Activated naive CD8-positive, alpha-beta T cell (primary cell): ENCODE measurements around the gene ZNF860.
"Not testable (repeated sequence)": the region's sequence is repeated elsewhere in the genome, so short reads cannot be mapped to it uniquely, and the experiment has no call there.

Experiments
- H3K27ac Mint-ChIP-seq: one replicate; pipeline ENCODE4 v1.8.0; 2021; ENCODE audit warnings: mixed read lengths
- H3K27me3 Mint-ChIP-seq: one replicate; pipeline ENCODE4 v1.8.0; 2021; ENCODE audit warnings: mixed read lengths
- H3K36me3 Mint-ChIP-seq: one replicate; pipeline ENCODE4 v1.8.0; 2021; ENCODE audit warnings: mixed read lengths
- H3K4me1 Mint-ChIP-seq: one replicate; pipeline ENCODE4 v1.8.0; 2021; ENCODE audit warnings: low read depth, mixed read lengths
- H3K4me3 Mint-ChIP-seq: one replicate; pipeline ENCODE4 v1.8.0; 2021; ENCODE audit warnings: mild to moderate bottlenecking, mixed read lengths
- H3K9me3 Mint-ChIP-seq: one replicate; pipeline ENCODE4 v1.8.0; 2021; ENCODE audit warnings: low read depth, mixed read lengths

Gene ZNF860

GRCh38 chr3:31974471-31974870 lies 7.1 kb upstream of the ZNF860 start:
- H3K36me3 Mint-ChIP-seq, result no peaks in the 10 kb centered on the region
- no peak overlapping the region for H3K4me3 Mint-ChIP-seq
- H3K9me3 Mint-ChIP-seq, result no peaks in the 10 kb centered on the region
- peaks cover 26% of the 10 kb centered on the region for H3K27me3 Mint-ChIP-seq
- H3K4me1 Mint-ChIP-seq, result peaks cover 12% of the 10 kb centered on the region
- H3K27ac Mint-ChIP-seq, result no peak overlapping the region

DNA sequence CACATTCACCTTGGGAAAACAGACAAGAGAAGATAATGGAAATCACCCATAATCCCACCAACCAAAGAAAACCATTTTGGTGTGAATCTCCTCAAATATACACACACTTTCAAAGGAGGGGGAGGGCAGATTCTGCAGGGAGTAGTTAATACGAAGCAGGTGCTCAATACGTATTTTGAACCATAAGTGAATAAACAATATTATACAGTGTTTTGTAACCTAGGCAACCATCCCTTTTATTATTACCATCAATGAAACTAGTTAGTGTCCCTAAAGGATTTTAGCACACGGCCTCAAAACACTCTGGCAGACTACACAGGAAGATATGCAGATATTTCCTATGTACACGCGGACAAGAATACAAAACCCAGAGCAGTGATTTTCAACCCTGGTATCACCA lies 6.6 kb upstream of the ZNF860 start:
- Mint-ChIP-seq H3K4me1 (peaks cover 15% of the 10 kb centered on the region), H3K27ac (no peak overlapping the region), H3K4me3 (no peak overlapping the region), H3K36me3 (no peaks in the 10 kb centered on the region), H3K9me3 (no peaks in the 10 kb centered on the region), H3K27me3 (peaks cover 29% of the 10 kb centered on the region)

GRCh38 chr3:31976302-31976701 lies 5.2 kb upstream of the ZNF860 start:
- Mint-ChIP-seq H3K9me3 (no peaks in the 10 kb centered on the region), H3K36me3 (no peaks in the 10 kb centered on the region), H3K27me3 (peaks cover 29% of the 10 kb centered on the region), H3K27ac (no peak overlapping the region), H3K4me3 (no peak overlapping the region), H3K4me1 (peaks cover 15% of the 10 kb centered on the region)

GRCh38 chr3:31977736-31978135 lies 3.8 kb upstream of the ZNF860 start:
- Mint-ChIP-seq H3K4me1 (peaks cover 15% of the 10 kb centered on the region), H3K9me3 (no peaks in the 10 kb centered on the region), H3K36me3 (no peaks in the 10 kb centered on the region), H3K27me3 (peaks cover 33% of the 10 kb centered on the region), H3K27ac (no peak overlapping the region), H3K4me3 (no peak overlapping the region)

GRCh38 chr3:31978553-31978952 lies 3.0 kb upstream of the ZNF860 start:
- Mint-ChIP-seq H3K4me3 (peak overlapping the region; percentile 4), H3K4me1 (peaks cover 15% of the 10 kb centered on the region), H3K9me3 (no peaks in the 10 kb centered on the region), H3K36me3 (no peaks in the 10 kb centered on the region), H3K27ac (peak overlapping the region; percentile 43), H3K27me3 (peaks cover 33% of the 10 kb centered on the region)

DNA sequence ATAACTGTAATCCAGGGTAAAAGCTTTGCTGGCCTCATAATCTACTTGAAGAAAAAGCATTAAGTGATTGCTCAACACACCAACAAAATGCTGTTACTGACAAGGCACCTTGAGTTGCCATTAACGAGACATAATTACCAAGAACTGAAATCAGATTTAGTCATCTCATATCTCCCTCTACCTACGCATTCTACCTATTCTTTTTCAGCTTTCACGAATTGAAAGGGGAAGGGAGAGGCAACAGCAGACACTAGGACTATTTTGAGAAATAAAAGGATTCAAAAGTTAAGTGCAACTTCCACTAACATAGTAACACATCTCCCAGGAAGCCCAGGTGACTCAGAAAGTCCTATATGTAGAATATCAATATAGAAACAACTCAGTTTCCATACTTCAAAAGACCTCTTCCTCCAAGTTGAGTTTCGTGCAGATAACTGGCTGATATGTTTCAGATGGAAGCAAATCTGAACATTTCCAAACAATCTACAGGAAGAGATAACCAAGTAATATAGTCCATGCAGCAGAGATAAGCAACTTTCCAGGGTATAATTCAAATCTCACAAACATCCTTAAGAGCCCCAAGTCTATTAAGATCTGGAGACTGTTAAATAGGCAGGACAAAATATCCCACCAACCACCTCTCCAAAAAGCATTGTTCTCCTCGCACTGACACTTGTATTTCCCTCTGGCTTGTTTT lies 2.4 kb upstream of the ZNF860 start:
- peaks cover 33% of the 10 kb centered on the region for H3K27me3 Mint-ChIP-seq

DNA sequence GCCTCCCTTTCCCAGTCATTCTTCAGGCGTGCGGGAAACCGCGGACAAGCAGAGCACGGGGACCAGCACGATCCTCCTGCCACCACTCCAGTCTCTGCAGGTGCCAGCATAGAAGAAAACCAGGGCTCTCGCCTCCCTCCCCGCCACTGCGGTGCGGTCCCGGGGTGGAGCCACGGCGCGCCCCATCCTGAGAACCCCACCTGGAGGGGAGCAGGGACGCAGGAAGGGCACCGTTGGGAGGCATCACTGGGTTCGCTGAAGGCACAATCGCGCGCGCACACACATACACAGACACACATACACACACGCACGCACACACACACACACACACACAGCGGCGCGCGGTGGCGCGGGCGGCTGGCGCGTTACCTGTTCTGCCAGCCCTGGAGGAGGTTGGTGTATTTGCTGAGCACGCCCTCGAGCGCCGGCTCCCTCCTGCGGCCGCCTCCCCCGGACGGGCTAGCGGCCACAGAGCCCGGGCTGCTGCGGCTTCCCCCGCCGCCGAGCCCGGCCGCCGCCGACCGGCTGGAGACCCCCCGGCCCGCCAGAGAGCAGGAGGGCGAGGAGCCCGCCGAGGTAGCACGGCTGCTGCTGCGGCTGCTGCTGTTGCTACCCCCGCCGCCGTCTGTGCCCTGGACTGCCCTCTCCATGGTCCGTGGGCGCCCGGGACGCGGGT lies 882 bp upstream of the ZNF860 start:
- H3K9me3 Mint-ChIP-seq, result no peaks in the 10 kb centered on the region
- H3K27me3 Mint-ChIP-seq, result peaks cover 28% of the 10 kb centered on the region
- H3K4me1 Mint-ChIP-seq, result peaks cover 15% of the 10 kb centered on the region

More for the DNA sequence above, 2.4 kb upstream of the ZNF860 start:
- H3K4me3 Mint-ChIP-seq, result peak overlapping the region; percentile 85
- H3K9me3 Mint-ChIP-seq, result no peaks in the 10 kb centered on the region
- H3K4me1 Mint-ChIP-seq, result peaks cover 15% of the 10 kb centered on the region
- H3K27ac Mint-ChIP-seq, result peak overlapping the region; percentile 65
- no peaks in the 10 kb centered on the region for H3K36me3 Mint-ChIP-seq

DNA sequence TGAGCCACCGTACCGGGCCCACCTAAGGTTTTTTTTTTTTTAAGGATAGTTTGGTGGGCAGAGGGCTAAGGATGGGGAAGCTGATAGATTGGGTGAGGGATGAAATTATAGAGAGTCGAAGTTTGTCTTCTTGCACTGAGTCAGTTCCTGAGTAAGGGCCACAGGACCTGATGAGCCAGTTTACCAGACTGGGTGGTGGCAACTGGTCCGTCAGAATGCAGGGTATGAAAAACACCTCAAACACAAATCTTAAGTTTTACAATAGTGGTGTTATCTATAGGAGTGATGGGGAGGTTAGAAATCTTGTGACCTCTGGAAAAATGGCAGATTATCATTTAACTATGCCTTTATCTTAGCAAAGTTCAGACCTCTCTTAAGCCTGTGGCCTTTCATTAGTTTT lies 2.8 kb downstream of the ZNF860 start:
- no peaks in the 10 kb centered on the region for H3K9me3 Mint-ChIP-seq
- peaks cover 8% of the 10 kb centered on the region for H3K27me3 Mint-ChIP-seq
- H3K4me1 Mint-ChIP-seq, result peaks cover 4% of the 10 kb centered on the region
- no peak overlapping the region for H3K27ac Mint-ChIP-seq
- H3K4me3 Mint-ChIP-seq, result no peak overlapping the region
- peaks cover 2% of the 10 kb centered on the region for H3K36me3 Mint-ChIP-seq

More for the DNA sequence above, 882 bp upstream of the ZNF860 start:
- no peaks in the 10 kb centered on the region for H3K36me3 Mint-ChIP-seq
- peak overlapping the region; percentile 86 for H3K4me3 Mint-ChIP-seq
- H3K27ac Mint-ChIP-seq, result peak overlapping the region; percentile 41

DNA sequence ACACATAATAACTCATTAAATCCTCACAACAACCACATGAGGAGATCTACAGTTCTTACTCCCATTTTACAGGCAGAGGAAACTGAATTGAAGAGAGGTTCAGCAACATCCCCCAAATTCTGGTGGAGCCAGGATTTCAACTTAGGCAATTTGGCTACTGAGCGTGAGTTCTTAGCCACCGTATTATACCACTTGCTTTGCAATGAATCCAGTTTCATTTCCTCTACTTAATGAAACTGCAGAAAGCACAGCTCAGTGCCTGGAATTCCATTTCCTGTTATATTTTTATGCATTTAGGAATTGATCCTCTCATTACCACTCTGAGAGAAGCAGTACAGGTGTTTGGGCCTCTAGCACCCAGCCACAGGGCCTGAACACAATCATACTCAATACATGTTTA lies 4.3 kb downstream of the ZNF860 start:
- no peaks in the 10 kb centered on the region for H3K9me3 Mint-ChIP-seq
- no peak overlapping the region for H3K27ac Mint-ChIP-seq
- peaks cover 2% of the 10 kb centered on the region for H3K36me3 Mint-ChIP-seq
- H3K4me3 Mint-ChIP-seq, result no peak overlapping the region
- peaks cover 4% of the 10 kb centered on the region for H3K27me3 Mint-ChIP-seq
- H3K4me1 Mint-ChIP-seq, result no peaks in the 10 kb centered on the region

GRCh38 chr3:31988271-31988670 lies 6.7 kb downstream of the ZNF860 start:
- peaks cover 2% of the 10 kb centered on the region for H3K36me3 Mint-ChIP-seq
- H3K9me3 Mint-ChIP-seq, result no peaks in the 10 kb centered on the region
- H3K27ac Mint-ChIP-seq, result no peak overlapping the region
- no peak overlapping the region for H3K4me3 Mint-ChIP-seq
- H3K27me3 Mint-ChIP-seq, result no peaks in the 10 kb centered on the region
- H3K4me1 Mint-ChIP-seq, result no peaks in the 10 kb centered on the region

GRCh38 chr3:31992995-31993394 lies 11.4 kb downstream of the ZNF860 start:
- not testable (repeated sequence) for H3K4me3 Mint-ChIP-seq, H3K36me3 Mint-ChIP-seq, H3K4me1 Mint-ChIP-seq, H3K27me3 Mint-ChIP-seq, H3K27ac Mint-ChIP-seq
- H3K9me3 Mint-ChIP-seq, result peaks cover 12% of the 10 kb centered on the region

GRCh38 chr3:31993843-31994242 lies 12.3 kb downstream of the ZNF860 start:
- Mint-ChIP-seq H3K4me1 (no peaks in the 10 kb centered on the region), H3K27ac (no peak overlapping the region), H3K4me3 (no peak overlapping the region), H3K9me3 (peaks cover 12% of the 10 kb centered on the region), H3K36me3 (no peaks in the 10 kb centered on the region), H3K27me3 (peaks cover 2% of the 10 kb centered on the region)

GRCh38 chr3:31995026-31995425 lies 13.5 kb downstream of the ZNF860 start:
- not testable (repeated sequence) for H3K36me3 Mint-ChIP-seq, H3K27me3 Mint-ChIP-seq, H3K27ac Mint-ChIP-seq, H3K4me3 Mint-ChIP-seq, H3K4me1 Mint-ChIP-seq
- H3K9me3 Mint-ChIP-seq, result peaks cover 12% of the 10 kb centered on the region

DNA sequence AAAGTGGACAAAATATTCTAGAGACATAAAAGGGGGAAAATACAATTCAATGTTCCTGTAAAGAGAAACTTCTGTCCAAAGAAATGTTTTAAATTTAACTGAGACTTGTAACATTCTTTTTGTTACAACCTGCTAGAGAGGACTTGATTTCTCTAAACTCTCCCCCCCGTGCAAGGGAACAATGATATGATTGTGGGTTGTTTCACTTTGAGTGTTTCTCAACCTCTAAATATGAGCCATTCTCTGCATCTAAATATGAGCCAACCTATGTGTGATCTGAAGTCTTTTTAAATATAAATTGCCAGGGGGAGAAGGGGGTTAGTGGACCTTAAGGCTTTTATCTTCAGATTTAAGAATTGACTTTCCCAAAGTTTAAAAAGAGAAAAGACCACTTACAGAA lies 14.6 kb downstream of the ZNF860 start:
- Mint-ChIP-seq H3K27me3 (peaks cover 2% of the 10 kb centered on the region), H3K4me1 (no peaks in the 10 kb centered on the region), H3K4me3 (no peak overlapping the region), H3K9me3 (peaks cover 12% of the 10 kb centered on the region), H3K27ac (no peak overlapping the region), H3K36me3 (no peaks in the 10 kb centered on the region)

GRCh38 chr3:31997500-31997899 lies 15.9 kb downstream of the ZNF860 start:
- Mint-ChIP-seq H3K4me3 (no peak overlapping the region), H3K27ac (no peak overlapping the region), H3K36me3 (no peaks in the 10 kb centered on the region), H3K27me3 (peaks cover 4% of the 10 kb centered on the region), H3K9me3 (peaks cover 12% of the 10 kb centered on the region), H3K4me1 (no peaks in the 10 kb centered on the region)
